Retinal pigment epithelial cell (primary cell): Measurements from ENCODE around the gene CD180.

Source experiments
- DNase-seq: peaks from one replicate; pipeline ENCODE4 v3.0.0-alpha.2; 2010; ENCODE audit warnings: low read depth
- H3K4me3 ChIP-seq: 2 replicates; pipeline ENCODE4 v1.5.1; 2011; ENCODE audit warnings: mild to moderate bottlenecking, low read length, control low read depth, moderate library complexity
- CTCF ChIP-seq: conservative IDR thresholded peaks from 2 replicates; pipeline ENCODE4 v1.5.1; 2011; ENCODE audit warnings: low read depth, low read length, control low read depth, inconsistent platforms

CD180 gene

GRCh38 chr5:67196537-67197059, at the start of gene CD180:
Gene CD180, minus strand, starts transcription at chr5:67196799. Its CDS starts 158 bp downstream, at chr5:67196641.
- no peak within 1 kb of the TSS for H3K4me3 ChIP-seq
- no peak for TF ChIP-seq CTCF
- DNase-seq: no peak

- no peak for DNase-seq
- peak; percentile 55 for TF ChIP-seq CTCF
- no peak overlapping the region for H3K4me3 ChIP-seq
Measured at GRCh38 chr5:67246108-67246507, 49.5 kb upstream of the CD180 start.

GRCh38 chr5:67245259-67245846, 48.8 kb upstream of the CD180 start:
- TF ChIP-seq CTCF: no peak
- DNase-seq: no peak
- no peak overlapping the region for H3K4me3 ChIP-seq

- TF ChIP-seq CTCF: no peak
- no peak overlapping the region for H3K4me3 ChIP-seq
- no peak for DNase-seq
Measured at GRCh38 chr5:67244345-67244793, 47.8 kb upstream of the CD180 start.

GRCh38 chr5:67243944-67244343, 47.3 kb upstream of the CD180 start:
- DNase-seq: no peak
- no peak for TF ChIP-seq CTCF
- no peak overlapping the region for H3K4me3 ChIP-seq

GRCh38 chr5:67243349-67243748, 46.8 kb upstream of the CD180 start:
- no peak for DNase-seq
- no peak for TF ChIP-seq CTCF

GRCh38 chr5:67241326-67241725, 44.7 kb upstream of the CD180 start:
- H3K4me3 ChIP-seq: no peak overlapping the region
- DNase-seq: no peak
- TF ChIP-seq CTCF: no peak

More at GRCh38 chr5:67243349-67243748, 46.8 kb upstream of the CD180 start:
- no peak overlapping the region for H3K4me3 ChIP-seq
